H1 (cell line): ENCODE measurements around the gene ADCY3.

ENCODE experiments used
- ASH2L ChIP-seq: fragments of 200-600, 300-600 bp; sonication (generic); IDR thresholded peaks from one replicate; pipeline ENCODE4 v1.7.1; 2017; ENCODE audit warnings: low read length
- BACH1 ChIP-seq: IDR thresholded peaks from 2 replicates; pipeline ENCODE4 v1.6.1; 2012; ENCODE audit warnings: low read length, improper control_type of control experiment
- CHD2 ChIP-seq: IDR thresholded peaks from 2 replicates; pipeline ENCODE4 v1.6.1; 2012; ENCODE audit warnings: low read length, improper control_type of control experiment
- JUND ChIP-seq: IDR thresholded peaks from 2 replicates; pipeline ENCODE4 v1.6.1; 2011; ENCODE audit warnings: mild to moderate bottlenecking, improper control_type of control experiment, low read length
- KDM1A ChIP-seq: fragments of 200-600, 300-600 bp; sonication (generic); IDR thresholded peaks from 2 replicates; pipeline ENCODE4 v1.7.1; 2016; ENCODE audit warnings: mild to moderate bottlenecking, low read length, borderline replicate concordance
- POLR2A ChIP-seq, 2 experiments: IDR thresholded peaks; 1 replicate in 1 of 2; 2 replicates in 1 of 2; pipeline ENCODE4 v1.6.1; 2011; ENCODE audit warnings: low read depth in 2 of 2, low read length in 2 of 2, mild to moderate bottlenecking in 2 of 2; ENCODE audit errors: control extremely low read depth in 1 of 2
- SIN3A ChIP-seq, 2 experiments: IDR thresholded peaks in 1 of 2; conservative IDR thresholded peaks in 1 of 2; 2 replicates each; pipeline ENCODE4 v1.6.1; 2011 to 2012; ENCODE audit warnings: low read length in 2 of 2, improper control_type of control experiment in 1 of 2, low read depth in 1 of 2, mild to moderate bottlenecking in 1 of 2
- SRF ChIP-seq: IDR thresholded peaks from 2 replicates; pipeline ENCODE4 v1.6.1; 2011; ENCODE audit warnings: mild to moderate bottlenecking, low read depth, low read length, moderate library complexity
- SUZ12 ChIP-seq: fragments of 200-600 bp; sonication (generic); IDR thresholded peaks from 2 replicates; pipeline ENCODE4 v1.6.1; 2012; ENCODE audit warnings: mild to moderate bottlenecking, inconsistent platforms, low read length, moderate library complexity, mixed read lengths
- USF2 ChIP-seq: IDR thresholded peaks from 2 replicates; pipeline ENCODE4 v1.6.1; 2011; ENCODE audit warnings: low read length, improper control_type of control experiment
- TF ChIP-seq, protein P1 (sequence below), 3 experiments: IDR thresholded peaks; 1 replicate in 2 of 3; 2 replicates in 1 of 3; pipeline versions ENCODE4 v1.5.1 to v1.6.1; 2011; ENCODE audit warnings: low read length in 3 of 3, mild to moderate bottlenecking in 3 of 3, inconsistent platforms in 2 of 3, low read depth in 1 of 3, moderate library complexity in 1 of 3; ENCODE audit not compliant: insufficient read depth in 1 of 3; ENCODE audit errors: control extremely low read depth in 1 of 3

- TF ChIP-seq JUND, result no peak
- TF ChIP-seq CHD2, result no peak
- TF ChIP-seq USF2, result no peak
- TF ChIP-seq SRF, result no peak
- TF ChIP-seq KDM1A, result no peak
- no peak for TF ChIP-seq SIN3A (conservative IDR thresholded peaks at IDR 0.05 in 1 of 2, IDR thresholded peaks at IDR 0.05 in 1 of 2; ENCODE audit: low read depth in 1 of 2, low read length in 2 of 2)
- TF ChIP-seq, protein P1, sequence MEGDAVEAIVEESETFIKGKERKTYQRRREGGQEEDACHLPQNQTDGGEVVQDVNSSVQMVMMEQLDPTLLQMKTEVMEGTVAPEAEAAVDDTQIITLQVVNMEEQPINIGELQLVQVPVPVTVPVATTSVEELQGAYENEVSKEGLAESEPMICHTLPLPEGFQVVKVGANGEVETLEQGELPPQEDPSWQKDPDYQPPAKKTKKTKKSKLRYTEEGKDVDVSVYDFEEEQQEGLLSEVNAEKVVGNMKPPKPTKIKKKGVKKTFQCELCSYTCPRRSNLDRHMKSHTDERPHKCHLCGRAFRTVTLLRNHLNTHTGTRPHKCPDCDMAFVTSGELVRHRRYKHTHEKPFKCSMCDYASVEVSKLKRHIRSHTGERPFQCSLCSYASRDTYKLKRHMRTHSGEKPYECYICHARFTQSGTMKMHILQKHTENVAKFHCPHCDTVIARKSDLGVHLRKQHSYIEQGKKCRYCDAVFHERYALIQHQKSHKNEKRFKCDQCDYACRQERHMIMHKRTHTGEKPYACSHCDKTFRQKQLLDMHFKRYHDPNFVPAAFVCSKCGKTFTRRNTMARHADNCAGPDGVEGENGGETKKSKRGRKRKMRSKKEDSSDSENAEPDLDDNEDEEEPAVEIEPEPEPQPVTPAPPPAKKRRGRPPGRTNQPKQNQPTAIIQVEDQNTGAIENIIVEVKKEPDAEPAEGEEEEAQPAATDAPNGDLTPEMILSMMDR (IDR thresholded peaks at IDR 0.05; ENCODE audit: control extremely low read depth in 1 of 3, insufficient read depth in 1 of 3, low read depth in 1 of 3, low read length in 3 of 3), result no peak
- TF ChIP-seq POLR2A (IDR thresholded peaks at IDR 0.05; ENCODE audit: control extremely low read depth in 1 of 2, low read depth in 2 of 2, low read length in 2 of 2), result no peak
- TF ChIP-seq SUZ12, result no peak
- no peak for TF ChIP-seq BACH1
- TF ChIP-seq ASH2L, result no peak
Observed at GRCh38 chr2:24861500-24861899, 58.5 kb downstream of the ADCY3 start.
